RWPE2 (cell line): Measurements from ENCODE around the gene CERS6.

ENCODE experiments used
- ATAC-seq: fragments of 200-7000 bp; cut with Tn5 transposase; 3 replicates; pipeline ENCODE4 v1.9.1; 2021; ENCODE audit warnings: low read depth
- DNase-seq: peaks from one replicate; pipeline ENCODE4 v3.0.0-alpha.2; 2020; ENCODE audit warnings: low spot score
- H3K27ac ChIP-seq: fragments of 450-650 bp; 2 replicates; pipeline ENCODE4 v1.5.1; 2017; ENCODE audit warnings: mild to moderate bottlenecking; ENCODE audit not compliant: poor library complexity, severe bottlenecking
- H3K27me3 ChIP-seq: fragments of 250-450 bp; sonication (Bioruptor Pico); 2 replicates; pipeline ENCODE4 v1.5.1; 2021; ENCODE audit warnings: mild to moderate bottlenecking, moderate library complexity; ENCODE audit not compliant: insufficient read depth, poor library complexity, severe bottlenecking
- H3K36me3 ChIP-seq: fragments of 250-450 bp; sonication (Bioruptor Pico); 2 replicates; pipeline ENCODE4 v1.5.1; 2020; ENCODE audit warnings: low read depth, mild to moderate bottlenecking, moderate library complexity
- H3K4me1 ChIP-seq: fragments of 250-450 bp; sonication (Bioruptor Pico); 2 replicates; pipeline ENCODE4 v1.5.1; 2021; ENCODE audit warnings: mild to moderate bottlenecking, moderate library complexity; ENCODE audit not compliant: insufficient read depth, poor library complexity, severe bottlenecking
- H3K4me3 ChIP-seq: fragments of 250-450 bp; sonication (Bioruptor Pico); 2 replicates; pipeline ENCODE4 v1.5.1; 2021; ENCODE audit warnings: mild to moderate bottlenecking, moderate library complexity; ENCODE audit not compliant: severe bottlenecking
- H3K9me3 ChIP-seq: fragments of 250-450 bp; sonication (Bioruptor Pico); 2 replicates; pipeline ENCODE4 v1.5.1; 2021; ENCODE audit warnings: mild to moderate bottlenecking, moderate library complexity; ENCODE audit not compliant: severe bottlenecking
- CTCF ChIP-seq: fragments of 450-650 bp; IDR thresholded peaks from one replicate; pipeline ENCODE4 v1.5.1; 2017; ENCODE audit warnings: mild to moderate bottlenecking, moderate library complexity; ENCODE audit not compliant: poor library complexity, severe bottlenecking

CERS6 gene

GRCh38 chr2:168596881-168597655, 141.0 kb downstream of the CERS6 start:
- peak; percentile 61; the same call in 1 of the 3 replicates for ATAC-seq
- Histone ChIP-seq H3K4me3 (no peak overlapping the region), H3K27me3 (no peaks in the 10 kb centered on the region), H3K36me3 (no peaks in the 10 kb centered on the region), H3K4me1 (peaks cover 12% of the 10 kb centered on the region), H3K9me3 (no peaks in the 10 kb centered on the region), H3K27ac (no peak overlapping the region)
- no peak for TF ChIP-seq CTCF
- no peak for DNase-seq

GRCh38 chr2:168599738-168600137, 143.7 kb downstream of the CERS6 start:
- Histone ChIP-seq H3K36me3 (no peaks in the 10 kb centered on the region), H3K27ac (no peak overlapping the region), H3K4me3 (no peak overlapping the region), H3K27me3 (no peaks in the 10 kb centered on the region), H3K9me3 (no peaks in the 10 kb centered on the region), H3K4me1 (peaks cover 12% of the 10 kb centered on the region)
- DNase-seq (no peak), ATAC-seq (peak; percentile 42; the same call in 1 of the 3 replicates)
- TF ChIP-seq CTCF, result no peak

- DNase-seq (no peak), ATAC-seq (no peak)
- Histone ChIP-seq H3K27me3 (no peaks in the 10 kb centered on the region), H3K36me3 (no peaks in the 10 kb centered on the region), H3K9me3 (peaks cover 7% of the 10 kb centered on the region), H3K27ac (no peak overlapping the region), H3K4me1 (peaks cover 12% of the 10 kb centered on the region), H3K4me3 (no peak overlapping the region)
- no peak for TF ChIP-seq CTCF
These were observed 144.9 kb downstream of the CERS6 start for GRCh38 chr2:168600949-168601348.

- H3K9me3 ChIP-seq, result peaks cover 7% of the 10 kb centered on the region
- no peak for DNase-seq
- TF ChIP-seq CTCF, result no peak
- H3K36me3 ChIP-seq, result no peaks in the 10 kb centered on the region
- ATAC-seq, result no peak
- H3K4me3 ChIP-seq, result no peak overlapping the region
- no peaks in the 10 kb centered on the region for H3K27me3 ChIP-seq
- peaks cover 12% of the 10 kb centered on the region for H3K4me1 ChIP-seq
- no peak overlapping the region for H3K27ac ChIP-seq
These were observed 145.7 kb downstream of the CERS6 start for GRCh38 chr2:168601741-168602140.

- no peak for TF ChIP-seq CTCF
- H3K4me3 ChIP-seq, result no peak overlapping the region
- no peak for ATAC-seq
- peaks cover 6% of the 10 kb centered on the region for H3K4me1 ChIP-seq
- H3K27ac ChIP-seq, result no peak overlapping the region
- DNase-seq, result no peak
- no peaks in the 10 kb centered on the region for H3K27me3 ChIP-seq
- H3K36me3 ChIP-seq, result no peaks in the 10 kb centered on the region
- H3K9me3 ChIP-seq, result peaks cover 7% of the 10 kb centered on the region
These were observed 146.3 kb downstream of the CERS6 start for GRCh38 chr2:168602379-168602778.
